ENCODE results near the gene ELFN2.
A peak's percentile ranks its signal among the peaks of the same experiment; 100 is the strongest.
"Not testable (repeated sequence)": the region's sequence is repeated elsewhere in the genome, so short reads cannot be mapped to it uniquely, and the experiment has no call there.

The ELFN2 gene

GRCh38 chr22:37331034-37331428 is 96.2 kb downstream of the ELFN2 start:
- Histone ChIP-seq H3K27ac (ENCODE audit: insufficient read depth in 1 of 2, low read depth in 1 of 2, low read length in 2 of 2, poor library complexity in 1 of 2, severe bottlenecking in 2 of 2) (no peak overlapping the region), H3K27me3 (replicated peaks in 2 of 5; ENCODE audit: control insufficient read depth in 4 of 5, insufficient read depth in 5 of 5, low read length in 4 of 5) (peaks cover 6 to 75% (median 38%) of the 10 kb centered on the region in 5 experiments), H3K4me3 (ENCODE audit: control insufficient read depth in 1 of 7, extremely low read depth in 1 of 7, insufficient read depth in 4 of 7, low read depth in 2 of 7, low read length in 6 of 7) (no peak overlapping the region), H3K36me3 (ENCODE audit: control insufficient read depth in 4 of 4, insufficient read depth in 4 of 4, low read length in 3 of 4) (no peaks in the 10 kb centered on the region), H3K9me3 (ENCODE audit: control extremely low read depth in 1 of 5, control insufficient read depth in 4 of 5, insufficient read depth in 2 of 5, low read depth in 1 of 5, low read length in 4 of 5) (no peaks in the 10 kb centered on the region), H3K4me1 (ENCODE audit: control extremely low read depth in 1 of 4, control insufficient read depth in 4 of 4, insufficient read depth in 4 of 4, low read length in 3 of 4) (peaks cover 0 to 9% (median 5%) of the 10 kb centered on the region in 4 experiments)
- POLR2A ChIA-PET = interaction anchor here (0.9 kb wide), 1 partner anchor 16 kb away, joined by 3 read pairs; no protein-coding TSS in a partner anchor
- CTCF ChIA-PET = interaction anchor here (1.2 to 7.1 kb wide), 4 partner anchors 14 to 128 kb away, joined by 4 to 32 read pairs (median 6); no protein-coding TSS in a partner anchor
- no peak for DNase-seq
- 93% methylated on average over 5 of the region's 7 CpGs for WGBS (ENCODE audit: insufficient coverage)

- Histone ChIP-seq H3K9me3 (ENCODE audit: control extremely low read depth in 1 of 5, control insufficient read depth in 4 of 5, insufficient read depth in 2 of 5, low read depth in 1 of 5, low read length in 4 of 5) (no peaks in the 10 kb centered on the region), H3K4me1 (ENCODE audit: control extremely low read depth in 1 of 4, control insufficient read depth in 4 of 4, insufficient read depth in 4 of 4, low read length in 3 of 4) (peaks cover 0 to 9% (median 5%) of the 10 kb centered on the region in 4 experiments), H3K27ac (ENCODE audit: insufficient read depth in 1 of 2, low read depth in 1 of 2, low read length in 2 of 2, poor library complexity in 1 of 2, severe bottlenecking in 2 of 2) (no peak overlapping the region), H3K4me3 (ENCODE audit: control insufficient read depth in 1 of 7, extremely low read depth in 1 of 7, insufficient read depth in 4 of 7, low read depth in 2 of 7, low read length in 6 of 7) (no peak overlapping the region), H3K27me3 (replicated peaks in 2 of 5; ENCODE audit: control insufficient read depth in 4 of 5, insufficient read depth in 5 of 5, low read length in 4 of 5) (peaks cover 6 to 75% (median 38%) of the 10 kb centered on the region in 5 experiments), H3K36me3 (ENCODE audit: control insufficient read depth in 4 of 4, insufficient read depth in 4 of 4, low read length in 3 of 4) (no peaks in the 10 kb centered on the region)
- DNase-seq = peak; percentile 69 to 80 (median 77)
- ChIA-PET POLR2A (interaction anchor here (0.5 kb wide), 1 partner anchor 129 kb away, joined by 5 read pairs; no protein-coding TSS in a partner anchor), CTCF (interaction anchor here (1.2 to 7.1 kb wide), 4 partner anchors 13 to 128 kb away, joined by 4 to 32 read pairs (median 6); no protein-coding TSS in a partner anchor)
- 77% methylated on average over 8 of the region's 9 CpGs for WGBS (ENCODE audit: insufficient coverage)
Measured at GRCh38 chr22:37330200-37331033, 96.9 kb downstream of the ELFN2 start.

GRCh38 chr22:37329238-37330140 is 97.8 kb downstream of the ELFN2 start:
- WGBS (ENCODE audit: insufficient coverage) = 86% methylated on average over 11 of the region's 14 CpGs
- Histone ChIP-seq H3K4me1 (ENCODE audit: control extremely low read depth in 1 of 4, control insufficient read depth in 4 of 4, insufficient read depth in 4 of 4, low read length in 3 of 4) (peaks cover 0 to 9% (median 9%) of the 10 kb centered on the region in 4 experiments), H3K27ac (ENCODE audit: insufficient read depth in 1 of 2, low read depth in 1 of 2, low read length in 2 of 2, poor library complexity in 1 of 2, severe bottlenecking in 2 of 2) (no peak overlapping the region), H3K9me3 (ENCODE audit: control extremely low read depth in 1 of 5, control insufficient read depth in 4 of 5, insufficient read depth in 2 of 5, low read depth in 1 of 5, low read length in 4 of 5) (no peaks in the 10 kb centered on the region), H3K36me3 (ENCODE audit: control insufficient read depth in 4 of 4, insufficient read depth in 4 of 4, low read length in 3 of 4) (no peaks in the 10 kb centered on the region), H3K27me3 (replicated peaks in 2 of 5; ENCODE audit: control insufficient read depth in 4 of 5, insufficient read depth in 5 of 5, low read length in 4 of 5) (peaks cover 6 to 75% (median 34%) of the 10 kb centered on the region in 5 experiments), H3K4me3 (ENCODE audit: control insufficient read depth in 1 of 7, extremely low read depth in 1 of 7, insufficient read depth in 4 of 7, low read depth in 2 of 7, low read length in 6 of 7) (no peak overlapping the region)
- DNase-seq = no peak
- CTCF ChIA-PET = interaction anchor here (1.5 to 7.1 kb wide), 2 partner anchors 12 to 20 kb away, joined by 4 to 32 read pairs; no protein-coding TSS in a partner anchor
- POLR2A ChIA-PET = no interaction called here

DNA sequence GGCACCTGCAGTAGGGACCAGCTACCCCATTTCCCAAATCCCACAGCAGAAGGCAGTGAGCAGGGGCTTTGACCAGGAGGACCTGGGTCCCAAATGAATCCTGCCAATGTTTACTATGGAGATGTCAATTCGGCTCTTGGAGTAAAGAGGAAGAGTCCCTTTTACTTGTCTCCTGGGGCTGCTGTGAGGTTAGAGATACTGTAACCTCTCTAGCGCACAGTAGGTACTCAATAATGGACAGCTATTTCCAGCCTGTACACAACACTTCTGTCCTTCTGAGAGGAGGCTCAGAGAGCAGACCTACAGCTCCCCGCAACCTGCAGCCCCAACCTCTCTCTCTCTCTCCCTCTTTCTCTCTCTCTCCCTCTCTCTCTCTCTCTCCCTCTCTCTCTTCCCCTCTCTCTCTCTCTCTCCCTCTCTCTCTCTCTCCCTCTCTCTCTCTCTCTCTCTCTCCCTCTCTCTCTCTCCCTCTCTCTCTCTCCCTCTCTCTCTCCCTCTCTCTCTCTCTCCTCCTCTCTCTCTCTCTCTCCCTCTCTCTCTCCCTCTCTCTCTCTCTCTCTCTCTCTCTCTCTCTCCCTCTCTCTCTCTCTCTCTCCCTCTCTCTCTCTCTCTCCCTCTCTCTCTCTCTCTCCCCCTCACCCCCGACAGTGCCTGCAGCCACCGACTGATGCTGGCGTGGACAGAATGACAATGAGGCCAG is 98.6 kb downstream of the ELFN2 start:
- not testable (repeated sequence) for H3K4me1 ChIP-seq (ENCODE audit: control extremely low read depth in 1 of 4, control insufficient read depth in 4 of 4, insufficient read depth in 4 of 4, low read length in 3 of 4); H3K36me3 ChIP-seq (ENCODE audit: control insufficient read depth in 4 of 4, insufficient read depth in 4 of 4, low read length in 3 of 4); H3K27ac ChIP-seq (ENCODE audit: insufficient read depth in 1 of 2, low read depth in 1 of 2, low read length in 2 of 2, poor library complexity in 1 of 2, severe bottlenecking in 2 of 2); DNase-seq; H3K9me3 ChIP-seq (ENCODE audit: control extremely low read depth in 1 of 5, control insufficient read depth in 4 of 5, insufficient read depth in 2 of 5, low read depth in 1 of 5, low read length in 4 of 5); H3K4me3 ChIP-seq (ENCODE audit: control insufficient read depth in 1 of 7, extremely low read depth in 1 of 7, insufficient read depth in 4 of 7, low read depth in 2 of 7, low read length in 6 of 7)
- 93% methylated on average over 2 of the region's 6 CpGs for WGBS (ENCODE audit: insufficient coverage)
- H3K27me3 ChIP-seq (replicated peaks in 2 of 5; ENCODE audit: control insufficient read depth in 4 of 5, insufficient read depth in 5 of 5, low read length in 4 of 5) = peaks cover under 1 to 75% (median 33%) of the 10 kb centered on the region in 5 experiments
- ChIA-PET POLR2A (interaction anchor here (0.6 kb wide), 1 partner anchor 541 kb away, joined by 5 read pairs; no protein-coding TSS in a partner anchor), CTCF (interaction anchor here (0.7 to 7.1 kb wide), 3 partner anchors 9 to 169 kb away, joined by 3 to 32 read pairs (median 3); no protein-coding TSS in a partner anchor)

- ChIA-PET POLR2A (interaction anchor here (0.6 kb wide), 1 partner anchor 541 kb away, joined by 5 read pairs; no protein-coding TSS in a partner anchor), CTCF (interaction anchor here (0.7 to 7.1 kb wide), 3 partner anchors 9 to 170 kb away, joined by 3 to 32 read pairs (median 3); no protein-coding TSS in a partner anchor)
- Histone ChIP-seq H3K4me1 (ENCODE audit: control extremely low read depth in 1 of 4, control insufficient read depth in 4 of 4, insufficient read depth in 4 of 4, low read length in 3 of 4) (peaks cover 0 to 9% (median 6%) of the 10 kb centered on the region in 4 experiments), H3K36me3 (ENCODE audit: control insufficient read depth in 4 of 4, insufficient read depth in 4 of 4, low read length in 3 of 4) (no peaks in the 10 kb centered on the region), H3K4me3 (ENCODE audit: control insufficient read depth in 1 of 7, extremely low read depth in 1 of 7, insufficient read depth in 4 of 7, low read depth in 2 of 7, low read length in 6 of 7) (no peak overlapping the region), H3K9me3 (ENCODE audit: control extremely low read depth in 1 of 5, control insufficient read depth in 4 of 5, insufficient read depth in 2 of 5, low read depth in 1 of 5, low read length in 4 of 5) (no peaks in the 10 kb centered on the region), H3K27me3 (replicated peaks in 2 of 5; ENCODE audit: control insufficient read depth in 4 of 5, insufficient read depth in 5 of 5, low read length in 4 of 5) (peaks cover 0 to 75% (median 30%) of the 10 kb centered on the region in 5 experiments), H3K27ac (ENCODE audit: insufficient read depth in 1 of 2, low read depth in 1 of 2, low read length in 2 of 2, poor library complexity in 1 of 2, severe bottlenecking in 2 of 2) (no peak overlapping the region)
- no peak for DNase-seq
- WGBS (ENCODE audit: insufficient coverage) = 98% methylated on average over 7 of the region's 8 CpGs
Measured at GRCh38 chr22:37328017-37328416, 99.3 kb downstream of the ELFN2 start.

GRCh38 chr22:37326726-37327125 is 100.6 kb downstream of the ELFN2 start:
- DNase-seq = no peak
- Histone ChIP-seq H3K27ac (ENCODE audit: insufficient read depth in 1 of 2, low read depth in 1 of 2, low read length in 2 of 2, poor library complexity in 1 of 2, severe bottlenecking in 2 of 2) (no peak overlapping the region), H3K27me3 (replicated peaks in 2 of 5; ENCODE audit: control insufficient read depth in 4 of 5, insufficient read depth in 5 of 5, low read length in 4 of 5) (peaks cover 0 to 74% (median 27%) of the 10 kb centered on the region in 5 experiments), H3K4me1 (ENCODE audit: control extremely low read depth in 1 of 4, control insufficient read depth in 4 of 4, insufficient read depth in 4 of 4, low read length in 3 of 4) (peaks cover 0 to 7% (median 4%) of the 10 kb centered on the region in 4 experiments), H3K4me3 (ENCODE audit: control insufficient read depth in 1 of 7, extremely low read depth in 1 of 7, insufficient read depth in 4 of 7, low read depth in 2 of 7, low read length in 6 of 7) (no peak overlapping the region), H3K9me3 (ENCODE audit: control extremely low read depth in 1 of 5, control insufficient read depth in 4 of 5, insufficient read depth in 2 of 5, low read depth in 1 of 5, low read length in 4 of 5) (no peaks in the 10 kb centered on the region), H3K36me3 (ENCODE audit: control insufficient read depth in 4 of 4, insufficient read depth in 4 of 4, low read length in 3 of 4) (no peaks in the 10 kb centered on the region)
- POLR2A ChIA-PET = no interaction called here
- 81% methylated on average over 6 of the region's 7 CpGs for WGBS (ENCODE audit: insufficient coverage)
- CTCF ChIA-PET = interaction anchor here (1.3 to 1.4 kb wide), 2 partner anchors 9 to 10 kb away, joined by 3 to 4 read pairs; no protein-coding TSS in a partner anchor

Data from common myeloid progenitor, CD34-positive (primary cell).